ENCODE measurements around the gene PRDM2.

Gene PRDM2

GRCh38 chr1:13781907-13782633 is 82.1 kb downstream of the PRDM2 start:
- DNase-seq (ENCODE audit: low read depth), result no peak
- no peak overlapping the region for H3K4me3 ChIP-seq (ENCODE audit: low read depth, low read length)

GRCh38 chr1:13782634-13783360 is 82.8 kb downstream of the PRDM2 start:
- H3K4me3 ChIP-seq (ENCODE audit: low read depth, low read length), result no peak overlapping the region
- DNase-seq (ENCODE audit: low read depth), result no peak

DNA sequence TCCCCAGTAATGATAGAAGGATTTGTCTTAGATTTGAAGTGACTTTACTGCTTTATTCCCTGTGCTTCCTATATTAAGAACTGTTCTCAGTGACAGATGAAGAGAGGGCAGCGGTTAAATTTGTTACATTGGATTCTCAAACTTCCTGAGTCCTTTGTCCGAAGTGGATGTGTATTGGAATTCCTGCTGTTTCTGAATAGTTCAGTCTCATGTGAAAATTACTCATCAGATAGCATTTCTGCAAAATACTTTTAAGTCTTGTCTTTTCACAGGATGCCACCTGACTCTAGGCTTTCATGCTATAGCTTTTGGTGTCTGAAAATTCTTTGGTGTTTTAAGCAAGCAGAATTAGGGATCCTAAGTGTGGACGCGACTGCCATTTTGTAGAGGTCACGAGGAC is 83.6 kb downstream of the PRDM2 start:
- no peak overlapping the region for H3K4me3 ChIP-seq (ENCODE audit: low read depth, low read length)

GRCh38 chr1:13784971-13785370 is 85.0 kb downstream of the PRDM2 start:
- no peak for DNase-seq (ENCODE audit: low read depth)
- H3K4me3 ChIP-seq (ENCODE audit: low read depth, low read length), result no peak overlapping the region

More for the DNA sequence above, 83.6 kb downstream of the PRDM2 start:
- no peak for DNase-seq (ENCODE audit: low read depth)

DNA sequence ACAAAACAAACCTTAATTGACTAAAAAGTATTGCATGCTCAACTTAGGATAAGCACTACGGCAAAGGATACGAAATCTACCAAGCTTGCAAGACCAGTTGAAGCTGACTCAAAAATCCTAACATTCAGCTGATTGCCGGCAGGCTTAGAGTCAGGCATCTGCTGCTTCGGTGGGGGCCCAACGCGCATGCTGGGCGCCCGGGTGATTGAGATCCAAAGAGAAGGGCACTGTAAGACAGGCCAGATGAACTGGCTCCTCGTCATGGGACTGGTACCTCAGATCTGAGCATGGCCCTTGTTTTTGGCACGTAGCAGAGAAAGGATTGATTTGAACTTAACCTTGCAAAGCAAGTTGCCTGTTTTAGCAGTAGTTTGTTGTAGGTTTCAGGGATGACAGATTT is 86.6 kb downstream of the PRDM2 start:
- no peak for DNase-seq (ENCODE audit: low read depth)
- no peak overlapping the region for H3K4me3 ChIP-seq (ENCODE audit: low read depth, low read length)

DNA sequence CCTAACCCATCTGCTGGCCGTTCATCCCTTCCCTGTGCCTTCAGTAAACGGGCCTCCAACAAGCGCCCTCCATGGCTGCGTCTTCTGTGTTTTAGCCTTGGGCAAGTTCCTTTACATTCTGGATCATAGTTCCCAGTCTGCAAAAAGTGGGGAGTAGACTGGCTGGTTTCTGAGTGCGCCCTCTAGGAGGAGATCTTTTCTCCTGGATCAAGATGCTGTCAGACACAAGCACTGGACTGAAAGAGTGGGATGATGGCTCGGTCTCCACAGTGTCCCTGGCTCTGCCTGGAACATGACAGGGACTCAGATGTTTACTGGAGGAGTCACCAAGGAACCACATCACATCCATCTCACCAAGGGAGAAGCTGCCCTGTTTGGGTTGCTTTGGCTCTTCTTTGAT is 88.8 kb downstream of the PRDM2 start:
- no peak overlapping the region for H3K4me3 ChIP-seq (ENCODE audit: low read depth, low read length)
- no peak for DNase-seq (ENCODE audit: low read depth)

GRCh38 chr1:13790290-13791030 is 90.5 kb downstream of the PRDM2 start:
- no peak for DNase-seq (ENCODE audit: low read depth)
- H3K4me3 ChIP-seq (ENCODE audit: low read depth, low read length), result no peak overlapping the region

DNA sequence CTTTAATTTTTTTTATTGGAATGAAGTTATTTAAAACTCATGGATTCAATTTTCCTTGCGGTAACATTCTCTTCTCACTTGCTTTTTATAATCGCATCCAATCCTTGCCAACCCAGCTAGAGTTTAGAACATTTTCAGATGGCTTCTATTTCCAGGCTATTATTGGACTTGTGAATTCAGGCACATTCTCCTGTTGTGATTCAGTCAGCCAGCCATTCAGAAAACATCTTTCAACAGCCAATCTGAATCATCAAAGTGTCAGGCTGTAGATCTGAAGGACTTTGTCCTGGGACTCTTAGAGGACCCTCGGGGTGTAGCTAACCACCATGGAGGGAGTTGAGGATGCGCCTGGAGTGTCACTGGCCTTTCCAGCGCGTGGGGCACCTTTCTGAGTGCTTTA is 92.4 kb downstream of the PRDM2 start:
- no peak overlapping the region for H3K4me3 ChIP-seq (ENCODE audit: low read depth, low read length)
- peak; percentile 16 for DNase-seq (ENCODE audit: low read depth)

GRCh38 chr1:13793088-13793730 is 93.2 kb downstream of the PRDM2 start:
- no peak overlapping the region for H3K4me3 ChIP-seq (ENCODE audit: low read depth, low read length)
- DNase-seq (ENCODE audit: low read depth), result no peak

- no peak overlapping the region for H3K4me3 ChIP-seq (ENCODE audit: low read depth, low read length)
- no peak for DNase-seq (ENCODE audit: low read depth)
Observed at GRCh38 chr1:13794231-13795187, 94.5 kb downstream of the PRDM2 start.

GRCh38 chr1:13797397-13797796 is 97.4 kb downstream of the PRDM2 start:
- no peak overlapping the region for H3K4me3 ChIP-seq (ENCODE audit: low read depth, low read length)
- DNase-seq (ENCODE audit: low read depth), result no peak

DNA sequence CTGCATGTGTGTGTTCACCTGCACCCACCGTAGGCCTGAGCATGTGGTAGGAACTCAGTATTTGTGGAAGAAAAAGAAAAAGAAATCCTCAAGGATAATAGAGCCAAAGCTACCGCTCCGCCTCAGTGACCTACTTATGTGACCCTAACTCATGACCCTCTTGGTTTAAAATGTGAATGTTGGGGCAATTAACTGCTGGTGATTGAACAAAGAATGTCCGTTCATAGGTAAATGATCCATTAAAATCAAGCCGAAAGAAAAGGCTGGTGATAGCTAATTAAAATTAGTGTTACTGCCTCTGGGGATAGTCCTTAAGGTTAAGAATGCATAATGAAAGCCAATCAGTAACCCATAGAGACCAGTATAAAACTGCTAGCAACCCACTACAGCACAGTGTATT is 98.1 kb downstream of the PRDM2 start:
- H3K4me3 ChIP-seq (ENCODE audit: low read depth, low read length), result no peak overlapping the region

DNA sequence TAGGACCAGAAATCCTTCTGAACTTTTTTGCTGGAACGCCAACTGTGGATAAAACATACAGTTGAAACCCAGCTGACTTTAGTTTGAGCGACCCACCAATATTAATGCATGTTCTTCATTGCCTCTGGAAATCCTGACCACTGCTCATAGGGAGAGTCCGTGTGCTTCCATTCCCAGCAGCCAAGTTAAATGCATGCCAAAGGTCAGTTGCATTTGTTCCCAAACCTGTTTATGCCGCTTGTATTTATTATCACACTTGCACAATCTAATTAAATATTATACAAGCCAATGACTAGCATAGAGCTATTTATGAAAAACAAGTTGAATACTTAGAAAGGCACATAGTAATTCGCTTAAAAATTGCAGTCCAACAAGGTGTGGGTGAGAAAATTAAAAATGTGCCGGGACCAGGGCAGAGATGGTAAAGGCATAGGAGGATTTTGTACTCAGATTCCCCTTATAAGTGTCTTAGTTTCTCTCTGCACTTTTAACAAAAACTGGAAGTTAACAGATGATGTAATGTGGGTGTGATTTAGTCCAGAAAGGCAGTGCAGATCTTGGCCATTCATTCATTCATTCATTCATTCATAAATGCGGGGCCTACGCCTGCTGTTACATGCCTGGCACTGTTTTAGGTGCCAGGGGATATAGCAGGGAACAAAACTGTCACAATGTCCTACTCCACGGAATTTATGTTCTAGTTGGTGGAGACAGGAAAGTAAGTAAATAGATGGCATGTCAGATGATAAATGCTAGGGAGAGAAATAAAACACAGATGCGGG is 99.7 kb downstream of the PRDM2 start:
- no peak for DNase-seq (ENCODE audit: low read depth)
- H3K4me3 ChIP-seq (ENCODE audit: low read depth, low read length), result no peak overlapping the region

More for the DNA sequence above, 98.1 kb downstream of the PRDM2 start:
- no peak for DNase-seq (ENCODE audit: low read depth)

DNA sequence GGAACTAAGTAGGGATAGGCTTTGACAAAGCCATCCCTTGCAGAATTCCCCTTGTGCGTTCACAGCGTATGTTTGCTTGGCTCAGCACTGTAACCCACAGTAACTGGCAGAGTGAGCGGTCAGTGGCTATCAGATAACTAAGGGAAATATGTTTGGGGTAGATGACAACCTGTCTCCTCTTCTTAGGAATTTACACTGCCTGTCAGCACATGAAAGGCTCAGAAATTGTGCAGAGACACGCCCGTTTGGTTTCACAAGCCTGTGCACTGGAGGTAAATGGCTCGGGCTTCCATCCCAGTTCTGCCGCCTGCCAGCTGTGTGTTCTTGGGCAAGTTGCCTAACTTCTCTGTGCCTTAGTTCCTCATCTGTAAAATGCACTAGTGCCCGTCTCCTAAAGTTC is 101.2 kb downstream of the PRDM2 start:
- H3K4me3 ChIP-seq (ENCODE audit: low read depth, low read length), result no peak overlapping the region
- DNase-seq (ENCODE audit: low read depth), result no peak

GRCh38 chr1:13801655-13802486 is 101.9 kb downstream of the PRDM2 start:
- DNase-seq (ENCODE audit: low read depth), result no peak

DNA sequence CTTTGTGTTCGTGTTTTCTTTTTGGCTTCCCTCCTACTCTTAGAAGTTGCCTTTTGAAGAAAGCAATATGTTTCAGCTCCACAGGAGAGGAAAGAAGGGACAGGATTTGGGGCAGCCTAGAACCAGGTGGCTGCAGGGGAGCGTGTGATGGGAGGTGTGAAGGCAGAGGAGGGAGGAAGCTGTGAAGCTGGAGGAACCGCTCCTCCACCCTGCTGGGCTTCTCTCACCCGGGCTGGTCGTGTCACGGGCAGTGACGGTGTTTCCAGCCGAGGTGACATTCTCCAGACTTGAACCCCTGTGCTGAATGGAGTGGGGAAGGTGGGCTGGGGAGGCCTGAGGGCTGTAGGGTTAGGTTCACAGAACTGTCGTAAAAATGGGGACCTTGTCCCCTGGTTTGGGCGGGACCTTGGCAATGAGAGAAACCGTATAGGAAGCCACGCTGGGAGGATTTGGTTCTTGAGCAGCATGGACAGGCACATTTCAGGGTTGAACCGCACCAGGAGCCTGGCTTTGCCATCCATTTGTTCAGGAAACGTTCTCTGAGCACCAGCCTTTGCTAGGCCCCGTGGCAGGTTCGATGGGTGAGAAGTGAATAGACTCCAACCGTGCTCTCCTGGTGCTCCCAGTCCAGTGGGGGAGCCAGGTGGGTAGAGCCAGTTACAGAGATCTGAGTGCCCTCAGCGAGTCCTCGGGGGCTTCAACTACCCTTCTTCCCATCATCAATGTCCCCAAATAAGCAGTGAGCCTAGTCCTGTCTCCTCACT is 103.0 kb downstream of the PRDM2 start:
- DNase-seq (ENCODE audit: low read depth), result no peak
- H3K4me3 ChIP-seq (ENCODE audit: low read depth, low read length), result no peak overlapping the region

More at GRCh38 chr1:13801655-13802486, 101.9 kb downstream of the PRDM2 start:
- no peak overlapping the region for H3K4me3 ChIP-seq (ENCODE audit: low read depth, low read length)

Measured in skeletal muscle cell (primary cell).